Activated naive CD4-positive, alpha-beta T cell treated with anti-CD3 and anti-CD28 coated beads for 36 hours (primary cell): ENCODE data around the gene AKAP12. TPM values are rescaled to one million over a fixed set of nuclear protein-coding genes. Genes with fewer than 3 reads are reported as not detected.

Experiments used
- CTCF ChIA-PET: fragments of 350-600 bp; sonication (Branson Sonifier 250); formaldehyde crosslinking; loops from one replicate; lab custom pipeline; 2021; ENCODE audit warnings: antibody characterized with exemption; lab: Charles Lee
- DNase-seq: peaks from one replicate; pipeline ENCODE4 v3.0.0-alpha.2; 2020
- H3K27ac Mint-ChIP-seq: one replicate; pipeline ENCODE4 v1.8.0; 2021; ENCODE audit warnings: mild to moderate bottlenecking, mixed read lengths
- H3K27me3 Mint-ChIP-seq: one replicate; pipeline ENCODE4 v1.8.0; 2021; ENCODE audit warnings: low read depth, mixed read lengths
- H3K36me3 Mint-ChIP-seq: one replicate; pipeline ENCODE4 v1.8.0; 2021; ENCODE audit warnings: low read depth, mixed read lengths
- H3K4me1 Mint-ChIP-seq: one replicate; pipeline ENCODE4 v1.8.0; 2021; ENCODE audit warnings: low read depth, mixed read lengths
- H3K4me3 Mint-ChIP-seq: one replicate; pipeline ENCODE4 v1.8.0; 2021; ENCODE audit warnings: mild to moderate bottlenecking, moderate library complexity, mixed read lengths
- H3K9me3 Mint-ChIP-seq: one replicate; pipeline ENCODE4 v1.8.0; 2021; ENCODE audit warnings: mixed read lengths
- intact Hi-C: fragments of 100-400 bp; cut with micrococcal nuclease; formaldehyde crosslinking; loops from one replicate; pipeline ENCODE4 v1.15.1; 2023
- total RNA-seq, 2 experiments: library from RNA; stranded (reverse); gene quantifications; one replicate each; pipeline ENCODE4 v1.2.3, GENCODE V29; 2021

The AKAP12 gene
- total RNA-seq, 2 experiments from 2014 or later: 0.62 to 0.77 TPM

DNA sequence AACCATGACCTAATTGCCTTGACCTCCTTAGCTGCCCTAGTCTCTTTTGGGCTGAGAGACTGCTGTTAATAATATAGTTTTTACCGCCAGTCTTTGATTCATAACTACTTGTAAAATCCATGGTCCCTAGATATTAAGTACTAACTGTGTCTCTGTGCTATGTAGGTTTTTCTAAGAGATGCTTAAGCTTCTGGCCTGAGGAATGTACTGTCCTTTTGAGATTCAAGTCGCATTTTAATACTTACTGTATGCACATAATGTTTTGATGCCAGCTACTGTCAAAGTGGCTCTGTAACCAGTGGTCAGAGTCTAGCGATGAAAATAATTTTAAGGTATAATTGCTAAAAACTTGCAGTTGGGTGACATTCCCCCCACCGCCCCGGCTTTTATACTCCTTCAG is 2.1 kb downstream of the AKAP12 start:
- Mint-ChIP-seq H3K9me3 (no peaks in the 10 kb centered on the region), H3K4me3 (no peak overlapping the region), H3K27ac (no peak overlapping the region), H3K27me3 (peaks cover 59% of the 10 kb centered on the region), H3K4me1 (peaks cover 8% of the 10 kb centered on the region), H3K36me3 (peaks cover 2% of the 10 kb centered on the region)
- CTCF ChIA-PET: interaction anchor here (1.1 to 1.4 kb wide), 2 partner anchors 82 kb away, joined by 4 to 6 read pairs; no protein-coding TSS in a partner anchor
- no peak for DNase-seq
- intact Hi-C loops: loop anchor here (2.0 kb wide), 1 partner anchor 43 kb away; no protein-coding TSS in a partner anchor

DNA sequence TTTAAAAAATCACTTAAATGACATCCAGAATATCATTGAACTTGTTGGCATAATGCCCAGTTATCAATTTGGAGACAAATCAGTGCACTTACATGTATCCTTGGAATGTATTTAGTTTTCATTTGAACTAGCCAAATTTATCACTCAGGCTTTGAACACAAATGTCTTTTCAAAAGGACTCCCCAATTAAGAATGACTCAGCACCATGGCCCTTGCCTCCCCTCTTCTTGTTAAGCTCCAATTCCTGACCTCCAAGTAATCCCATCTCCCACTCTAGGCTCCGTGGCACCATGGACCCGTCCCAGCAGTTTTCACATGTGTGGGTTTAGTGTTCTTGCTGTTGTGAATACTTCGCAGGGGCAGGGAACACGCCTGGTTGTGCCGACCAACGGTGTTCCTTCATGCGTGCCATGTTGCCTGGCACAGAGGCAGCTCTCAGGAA is 2.7 kb downstream of the AKAP12 start:
- Mint-ChIP-seq H3K4me3 (no peak overlapping the region), H3K4me1 (peaks cover 8% of the 10 kb centered on the region), H3K27ac (no peak overlapping the region), H3K9me3 (no peaks in the 10 kb centered on the region), H3K36me3 (peaks cover 2% of the 10 kb centered on the region), H3K27me3 (peaks cover 57% of the 10 kb centered on the region)
- intact Hi-C loops: no loop called here
- DNase-seq: no peak
- CTCF ChIA-PET: interaction anchor here (1.4 kb wide), 1 partner anchor 82 kb away, joined by 6 read pairs; no protein-coding TSS in a partner anchor

DNA sequence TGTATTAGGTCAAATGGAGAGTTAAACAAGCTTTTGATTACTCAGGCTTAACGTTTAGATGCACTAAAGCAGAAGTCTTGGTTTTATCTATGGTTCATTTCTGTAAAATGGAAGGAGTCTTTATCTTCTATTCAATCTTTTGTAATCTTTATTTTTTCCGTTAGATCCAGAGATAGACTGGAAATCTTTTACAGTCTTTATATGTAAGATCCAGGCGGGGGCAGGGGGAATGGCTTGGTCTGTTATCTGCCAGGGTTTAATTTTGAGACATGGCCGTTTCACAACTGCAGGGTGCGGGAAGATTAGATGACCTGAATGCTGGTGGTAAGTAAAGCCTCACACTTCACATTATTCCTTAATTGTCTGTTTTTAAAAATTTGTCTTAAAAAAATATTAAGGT is 3.7 kb downstream of the AKAP12 start:
- Mint-ChIP-seq H3K4me3 (no peak overlapping the region), H3K9me3 (no peaks in the 10 kb centered on the region), H3K36me3 (peaks cover 2% of the 10 kb centered on the region), H3K4me1 (peaks cover 8% of the 10 kb centered on the region), H3K27me3 (peaks cover 52% of the 10 kb centered on the region), H3K27ac (no peak overlapping the region)
- no peak for DNase-seq
- intact Hi-C loops: no loop called here
- CTCF ChIA-PET: interaction anchor here (1.4 kb wide), 1 partner anchor 81 kb away, joined by 6 read pairs; no protein-coding TSS in a partner anchor

DNA sequence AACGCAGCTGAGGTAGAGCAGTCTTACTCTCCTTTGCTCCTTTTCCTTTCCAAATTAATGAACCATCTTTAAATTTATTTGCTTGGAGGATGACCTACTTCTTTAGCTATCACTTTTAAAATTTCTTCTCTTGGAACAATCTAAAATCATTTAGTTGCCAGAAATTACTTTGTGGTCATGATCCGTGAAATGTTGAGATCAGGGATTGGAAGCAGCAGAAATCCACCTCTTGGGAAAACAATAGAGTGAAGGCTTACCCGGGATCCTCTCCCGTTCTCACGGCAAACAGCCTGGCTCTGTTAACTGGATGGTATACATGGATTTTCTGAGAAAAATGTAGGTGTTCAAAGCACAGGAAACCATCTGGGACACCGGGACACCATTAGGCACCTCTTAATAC is 7.7 kb downstream of the AKAP12 start:
- intact Hi-C loops: no loop called here
- Mint-ChIP-seq H3K9me3 (no peaks in the 10 kb centered on the region), H3K4me3 (no peak overlapping the region), H3K27ac (no peak overlapping the region), H3K36me3 (no peaks in the 10 kb centered on the region), H3K4me1 (no peaks in the 10 kb centered on the region), H3K27me3 (peaks cover 27% of the 10 kb centered on the region)
- CTCF ChIA-PET: interaction anchor here (0.7 to 2.2 kb wide), 2 partner anchors 49 to 77 kb away, joined by 3 to 6 read pairs; no protein-coding TSS in a partner anchor
- DNase-seq: no peak

DNA sequence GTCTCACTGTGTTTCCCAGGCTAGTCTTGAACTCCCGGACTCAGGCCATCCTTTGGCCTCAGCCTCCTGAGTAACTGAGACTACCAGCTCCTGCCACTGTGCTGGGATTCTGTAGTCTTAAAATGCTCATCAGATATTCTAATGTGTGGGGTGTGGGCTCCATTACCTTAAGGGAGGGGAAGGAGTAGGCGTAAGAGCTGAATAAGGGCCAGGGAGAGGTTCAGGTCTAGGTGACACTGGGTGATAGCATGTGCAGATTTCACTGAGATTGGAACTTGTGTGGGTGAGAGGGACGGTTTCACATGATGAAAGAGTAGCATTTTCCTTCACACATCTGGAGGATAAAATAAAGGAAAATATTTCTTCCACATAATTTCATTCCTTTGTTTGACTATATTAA is 8.5 kb downstream of the AKAP12 start:
- Mint-ChIP-seq H3K27me3 (peaks cover 20% of the 10 kb centered on the region), H3K4me1 (no peaks in the 10 kb centered on the region), H3K9me3 (no peaks in the 10 kb centered on the region), H3K27ac (no peak overlapping the region), H3K4me3 (no peak overlapping the region), H3K36me3 (no peaks in the 10 kb centered on the region)
- CTCF ChIA-PET: interaction anchor here (2.2 kb wide), 1 partner anchor 76 kb away, joined by 6 read pairs; no protein-coding TSS in a partner anchor
- DNase-seq: no peak
- intact Hi-C loops: no loop called here

DNA sequence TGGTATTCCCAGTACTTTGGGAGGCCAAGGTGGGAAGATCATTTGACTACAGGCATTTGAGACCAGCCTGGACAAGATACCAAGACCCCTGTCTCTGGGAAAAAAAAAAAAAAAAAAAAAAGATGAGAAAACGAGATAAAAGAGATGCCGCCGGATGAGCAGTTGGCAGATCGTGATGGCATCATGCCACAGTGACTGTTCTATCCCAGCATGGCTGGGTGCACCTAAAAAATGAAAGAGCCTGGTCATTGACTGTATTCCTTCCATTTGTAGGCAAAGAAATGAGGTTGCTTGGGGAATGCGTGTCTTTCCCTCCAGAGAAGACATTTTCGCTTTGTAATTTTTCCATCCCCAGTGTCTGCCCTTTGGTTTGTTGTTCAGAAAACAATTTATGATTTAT is 12.9 kb downstream of the AKAP12 start:
- Mint-ChIP-seq H3K4me3 (no peak overlapping the region), H3K4me1 (no peaks in the 10 kb centered on the region), H3K27me3 (peaks cover 5% of the 10 kb centered on the region), H3K27ac (no peak overlapping the region), H3K36me3 (no peaks in the 10 kb centered on the region), H3K9me3 (no peaks in the 10 kb centered on the region)
- CTCF ChIA-PET: no interaction called here
- intact Hi-C loops: no loop called here
- DNase-seq: no peak

DNA sequence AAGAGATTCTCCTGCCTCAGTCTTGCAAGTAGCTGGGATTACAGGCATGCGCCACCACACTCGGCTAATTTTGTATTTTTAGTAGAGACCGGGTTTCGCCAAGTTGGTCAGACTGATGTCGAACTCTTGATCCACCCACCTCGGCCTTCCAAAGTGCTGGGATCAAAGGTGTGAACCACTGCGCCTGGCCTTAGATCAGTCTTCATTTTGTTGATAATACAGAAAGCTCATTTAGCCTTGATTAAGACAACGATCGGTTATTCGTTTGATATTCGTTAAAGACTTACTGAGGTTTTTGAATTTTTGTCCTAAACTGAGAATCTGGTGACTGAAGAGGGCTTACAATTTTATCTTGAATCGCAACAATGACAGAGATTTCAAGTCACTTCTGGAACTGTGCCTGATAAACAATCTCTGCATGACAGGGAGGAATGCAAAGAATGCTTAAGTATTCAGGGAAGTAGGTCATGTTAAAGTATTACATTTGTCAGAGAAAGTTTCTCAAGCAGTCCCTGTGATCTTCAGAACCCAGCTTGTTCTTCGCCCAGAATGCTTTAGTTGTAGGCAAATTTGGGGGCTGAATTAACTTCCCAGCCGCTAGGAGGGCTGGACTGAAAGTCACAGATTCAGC is 14.8 kb downstream of the AKAP12 start:
- Mint-ChIP-seq H3K27me3 (peaks cover 4% of the 10 kb centered on the region), H3K36me3 (no peaks in the 10 kb centered on the region), H3K9me3 (no peaks in the 10 kb centered on the region), H3K4me1 (no peaks in the 10 kb centered on the region), H3K4me3 (no peak overlapping the region), H3K27ac (no peak overlapping the region)
- no peak for DNase-seq
- CTCF ChIA-PET: interaction anchor here (1.2 kb wide), 1 partner anchor 69 kb away, joined by 4 read pairs; no protein-coding TSS in a partner anchor
- intact Hi-C loops: no loop called here

DNA sequence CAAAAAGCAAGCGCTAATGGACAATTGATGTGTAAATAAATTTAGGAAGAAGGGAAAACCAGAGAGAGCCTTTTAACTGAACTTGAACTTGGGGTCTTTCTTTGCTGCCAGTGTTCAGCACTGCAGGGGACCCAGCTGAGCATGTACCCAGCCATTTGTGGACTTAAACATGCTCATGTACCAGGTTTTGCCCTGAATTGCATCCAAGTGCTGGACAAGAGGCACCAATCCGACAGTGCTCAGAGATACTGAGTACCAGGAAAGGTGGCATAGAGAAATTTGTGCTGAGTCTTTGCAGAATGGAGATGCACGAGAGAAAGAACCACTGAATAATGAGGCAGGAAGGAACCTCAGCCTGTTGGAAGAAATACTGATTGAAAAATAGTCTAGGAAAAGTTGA is 16.0 kb downstream of the AKAP12 start:
- CTCF ChIA-PET: no interaction called here
- peaks cover 4% of the 10 kb centered on the region for H3K27me3 Mint-ChIP-seq
- intact Hi-C loops: no loop called here

DNA sequence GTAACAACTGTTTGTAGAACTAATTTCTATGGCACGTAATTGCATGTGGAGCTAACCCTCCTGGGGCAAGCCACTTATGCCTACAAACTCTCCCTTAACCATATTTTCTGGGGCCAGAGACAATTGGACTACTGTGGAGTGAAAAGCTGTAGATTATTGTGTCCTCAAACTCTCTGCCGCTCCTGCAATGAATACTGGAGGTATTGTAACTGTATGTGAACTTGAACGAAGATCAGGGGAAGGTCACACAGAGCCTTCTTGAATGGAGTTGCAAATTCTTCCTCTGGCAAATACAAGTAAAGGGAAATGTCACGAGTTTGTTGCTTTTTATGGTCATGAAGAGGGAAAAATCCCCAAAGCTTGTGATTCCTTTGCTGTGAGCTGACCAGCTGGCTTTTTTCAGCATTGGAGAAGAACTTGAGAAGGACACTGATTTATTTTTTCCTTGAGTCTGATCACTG is 18.2 kb downstream of the AKAP12 start:
- no peak for DNase-seq
- no peak overlapping the region for H3K27ac Mint-ChIP-seq
- CTCF ChIA-PET: no interaction called here
- no peak overlapping the region for H3K4me3 Mint-ChIP-seq
- no peaks in the 10 kb centered on the region for H3K9me3 Mint-ChIP-seq
- H3K4me1 Mint-ChIP-seq: no peaks in the 10 kb centered on the region
- H3K36me3 Mint-ChIP-seq: no peaks in the 10 kb centered on the region
- intact Hi-C loops: no loop called here
- H3K27me3 Mint-ChIP-seq: peaks cover 4% of the 10 kb centered on the region

More for the DNA sequence above, 16.0 kb downstream of the AKAP12 start:
- Mint-ChIP-seq H3K4me1 (no peaks in the 10 kb centered on the region), H3K9me3 (no peaks in the 10 kb centered on the region), H3K4me3 (no peak overlapping the region), H3K36me3 (no peaks in the 10 kb centered on the region), H3K27ac (no peak overlapping the region)
- DNase-seq: no peak

DNA sequence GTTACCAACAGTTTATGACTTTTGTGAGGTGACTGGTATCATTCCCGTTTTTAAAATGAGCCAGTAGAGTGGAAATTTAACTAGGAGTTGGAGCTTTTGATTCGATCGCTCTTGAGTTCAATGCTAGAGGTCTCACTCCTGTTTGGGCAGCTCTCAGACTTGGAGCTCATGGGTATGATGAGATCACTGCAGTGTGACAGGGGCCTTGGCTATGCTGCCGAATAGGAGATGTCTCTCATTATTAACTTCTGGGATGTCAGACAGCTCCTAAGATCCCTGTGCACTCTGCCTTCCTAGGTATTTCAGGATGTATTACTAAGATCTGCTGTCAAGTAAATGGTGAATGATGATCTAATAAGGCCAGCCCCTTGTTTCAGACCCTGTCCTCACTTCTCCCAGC is 20.4 kb downstream of the AKAP12 start:
- H3K27me3 Mint-ChIP-seq: peaks cover 7% of the 10 kb centered on the region
- no peaks in the 10 kb centered on the region for H3K4me1 Mint-ChIP-seq
- CTCF ChIA-PET: no interaction called here
- DNase-seq: no peak
- no peaks in the 10 kb centered on the region for H3K36me3 Mint-ChIP-seq
- no peaks in the 10 kb centered on the region for H3K9me3 Mint-ChIP-seq
- intact Hi-C loops: no loop called here
- no peak overlapping the region for H3K27ac Mint-ChIP-seq
- H3K4me3 Mint-ChIP-seq: no peak overlapping the region

DNA sequence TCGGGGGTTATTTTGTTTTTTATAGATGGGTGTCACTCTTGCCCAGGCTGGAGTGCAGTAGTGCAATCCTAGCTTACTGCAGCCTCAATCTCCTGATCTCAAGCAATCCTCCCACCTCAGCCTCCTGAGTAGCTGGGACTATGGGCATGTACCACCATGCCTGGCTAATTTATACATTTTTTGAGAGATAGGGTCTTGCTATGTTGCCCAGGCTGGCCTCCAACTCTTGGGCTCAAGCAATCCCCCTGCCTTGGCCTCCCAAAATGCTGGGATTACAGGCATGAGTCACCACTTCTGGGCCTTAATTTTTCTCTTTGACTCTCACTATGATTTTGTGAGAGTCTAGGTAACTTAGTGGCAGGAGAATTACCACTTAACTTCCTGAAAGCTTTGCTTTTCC is 23.3 kb downstream of the AKAP12 start:
- CTCF ChIA-PET: interaction anchor here (1.4 kb wide), 1 partner anchor 62 kb away, joined by 3 read pairs; no protein-coding TSS in a partner anchor
- no peak for DNase-seq
- intact Hi-C loops: no loop called here

DNA sequence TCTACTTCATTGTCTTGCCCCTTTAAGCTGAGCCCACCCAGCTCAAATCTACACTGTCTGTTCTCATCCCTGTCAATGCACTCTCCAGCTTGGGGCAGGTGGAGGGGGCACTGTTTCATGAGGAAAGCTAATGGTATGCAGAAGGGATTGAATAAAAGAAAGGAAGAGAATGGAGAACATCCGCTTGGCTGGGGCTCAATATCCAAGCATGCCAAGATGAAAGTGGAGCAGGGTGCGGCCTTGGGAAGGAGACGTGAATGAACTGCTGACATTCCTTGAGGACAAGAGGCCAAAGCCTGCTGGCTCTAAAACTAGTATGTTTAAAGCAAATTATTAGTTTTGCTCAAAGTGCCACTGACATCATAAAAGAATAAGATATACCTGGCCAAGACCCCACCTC is 24.2 kb downstream of the AKAP12 start:
- DNase-seq: no peak
- Mint-ChIP-seq H3K4me1 (no peaks in the 10 kb centered on the region), H3K27me3 (peaks cover 9% of the 10 kb centered on the region), H3K4me3 (no peak overlapping the region), H3K27ac (no peak overlapping the region), H3K9me3 (no peaks in the 10 kb centered on the region), H3K36me3 (no peaks in the 10 kb centered on the region)
- CTCF ChIA-PET: interaction anchor here (0.6 kb wide), 1 partner anchor 33 kb away, joined by 4 read pairs; no protein-coding TSS in a partner anchor
- intact Hi-C loops: no loop called here

More for the DNA sequence above, 23.3 kb downstream of the AKAP12 start:
- Mint-ChIP-seq H3K36me3 (no peaks in the 10 kb centered on the region), H3K27me3 (peaks cover 9% of the 10 kb centered on the region), H3K4me3 (no peak overlapping the region), H3K4me1 (no peaks in the 10 kb centered on the region), H3K9me3 (no peaks in the 10 kb centered on the region), H3K27ac (no peak overlapping the region)

DNA sequence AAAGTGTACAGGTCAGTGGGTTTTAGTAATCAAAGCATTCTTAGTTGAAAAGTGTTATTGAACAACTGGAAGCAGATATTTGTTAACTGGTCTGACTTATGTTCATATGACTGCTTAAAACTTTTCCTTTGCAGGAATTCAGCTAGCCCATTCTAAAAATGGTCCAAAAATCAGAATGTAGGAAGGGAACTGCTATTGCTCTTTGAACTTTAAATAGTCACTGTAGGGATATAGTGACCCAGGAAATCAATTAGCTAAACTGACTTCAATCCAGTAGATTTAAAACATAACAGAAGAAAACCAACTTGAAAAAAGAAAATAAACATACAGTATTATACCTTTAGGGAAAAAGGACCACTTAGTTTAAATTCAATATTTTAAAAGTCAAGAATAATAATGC is 25.5 kb downstream of the AKAP12 start:
- CTCF ChIA-PET: no interaction called here

More for the DNA sequence above, 25.5 kb downstream of the AKAP12 start:
- Mint-ChIP-seq H3K9me3 (no peaks in the 10 kb centered on the region), H3K27ac (no peak overlapping the region), H3K4me1 (no peaks in the 10 kb centered on the region), H3K27me3 (peaks cover 9% of the 10 kb centered on the region), H3K4me3 (no peak overlapping the region), H3K36me3 (no peaks in the 10 kb centered on the region)
- intact Hi-C loops: no loop called here
- DNase-seq: no peak
